Measurements from ENCODE around the gene MESP1. TPM values are rescaled to one million over a fixed set of nuclear protein-coding genes. Genes with fewer than 3 reads are reported as not detected.

MESP1 gene
- total and polyA plus RNA-seq, 2 of the 8 experiments (the other 6 are each of a cell fraction or from before 2014, with no cell fraction given) = 0.15 to 0.23 TPM

DNA sequence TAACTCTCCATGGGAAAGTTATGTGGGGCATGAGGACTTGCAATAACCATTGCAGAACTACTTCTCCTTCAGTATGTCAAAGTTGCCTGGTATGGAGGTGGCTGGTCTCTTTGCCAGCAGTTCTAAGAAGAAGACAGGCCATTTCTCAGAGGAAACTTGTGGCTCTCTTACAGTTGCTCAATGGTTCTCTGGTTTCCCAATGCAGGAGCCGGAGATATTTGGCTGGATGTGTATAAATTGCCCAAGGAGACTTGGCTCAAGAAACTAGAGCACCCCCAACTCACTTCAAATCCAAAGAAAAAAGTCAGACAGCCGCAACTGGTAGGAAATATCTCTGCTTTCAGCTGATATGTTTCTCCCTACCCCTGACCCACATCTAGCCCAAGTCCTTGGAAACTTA lies 36.3 kb downstream of the MESP1 start:
- no peak overlapping the region for H3K56ac ChIP-seq (replicated peaks; ENCODE audit: insufficient read length, low read depth, low read length)
- no peaks in the 10 kb centered on the region for H3K4me1 ChIP-seq (replicated peaks in 1 of 4; ENCODE audit: control insufficient read depth in 3 of 4, insufficient read depth in 4 of 4, low read length in 3 of 4)
- H3K4me3 ChIP-seq (ENCODE audit: extremely low read depth in 1 of 4, insufficient read depth in 2 of 4, low read depth in 3 of 4, low read length in 4 of 4) = no peak overlapping the region
- H3K18ac ChIP-seq (ENCODE audit: extremely low read depth, low read length) = no peak overlapping the region
- H3K23ac ChIP-seq (ENCODE audit: insufficient read length) = no peak overlapping the region
- TF ChIP-seq POLR2AphosphoS5 (IDR thresholded peaks at IDR 0.05; ENCODE audit: low read depth, low read length) = no peak
- no peak for TF ChIP-seq JUN (IDR thresholded peaks at IDR 0.05; ENCODE audit: low read depth, low read length)
- no peak for TF ChIP-seq SIN3A (conservative IDR thresholded peaks at IDR 0.05 in 1 of 2, IDR thresholded peaks at IDR 0.05 in 1 of 2; ENCODE audit: low read depth in 1 of 2, low read length in 2 of 2)
- TF ChIP-seq, protein P1, sequence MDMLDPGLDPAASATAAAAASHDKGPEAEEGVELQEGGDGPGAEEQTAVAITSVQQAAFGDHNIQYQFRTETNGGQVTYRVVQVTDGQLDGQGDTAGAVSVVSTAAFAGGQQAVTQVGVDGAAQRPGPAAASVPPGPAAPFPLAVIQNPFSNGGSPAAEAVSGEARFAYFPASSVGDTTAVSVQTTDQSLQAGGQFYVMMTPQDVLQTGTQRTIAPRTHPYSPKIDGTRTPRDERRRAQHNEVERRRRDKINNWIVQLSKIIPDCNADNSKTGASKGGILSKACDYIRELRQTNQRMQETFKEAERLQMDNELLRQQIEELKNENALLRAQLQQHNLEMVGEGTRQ (IDR thresholded peaks at IDR 0.05; ENCODE audit: low read length) = no peak
- TF ChIP-seq MAFK (IDR thresholded peaks at IDR 0.05; ENCODE audit: low read depth, low read length) = no peak
- no peak for TF ChIP-seq TEAD4 (IDR thresholded peaks at IDR 0.05; ENCODE audit: low read depth, low read length)
- no peak for TF ChIP-seq ZNF274 (IDR thresholded peaks at IDR 0.05; ENCODE audit: borderline replicate concordance, extremely low read depth, low read length)
- no peak for TF ChIP-seq RXRA (IDR thresholded peaks at IDR 0.05; ENCODE audit: insufficient read depth, low read depth, low read length)
- TF ChIP-seq ASH2L (IDR thresholded peaks at IDR 0.05; ENCODE audit: low read length) = no peak
- ChIA-PET CTCF (ENCODE audit: partially characterized antibody) (no interaction called here), POLR2A (ENCODE audit: partially characterized antibody) (no interaction called here)
- no peak overlapping the region for H3K9ac ChIP-seq (replicated peaks in 1 of 4; ENCODE audit: extremely low read depth in 1 of 4, low read depth in 3 of 4, low read length in 3 of 4)
- FAIRE-seq (no peak), DNase-seq (ENCODE audit: low read depth in 1 of 2, low spot score in 2 of 2) (no peak)
- no peak overlapping the region for H3K4me2 ChIP-seq (ENCODE audit: insufficient read depth in 1 of 2, low read depth in 2 of 2, low read length in 2 of 2)
- no peak overlapping the region for H3K27ac ChIP-seq (ENCODE audit: low read depth, low read length)
- no peak overlapping the region for H3K4ac ChIP-seq (replicated peaks; ENCODE audit: insufficient read length, low read depth, low read length)
- no peaks in the 10 kb centered on the region for H3K36me3 ChIP-seq (ENCODE audit: control insufficient read depth in 2 of 4, insufficient read depth in 4 of 4, low read length in 3 of 4)
- H3K79me2 ChIP-seq (ENCODE audit: control insufficient read depth in 1 of 2, insufficient read depth in 2 of 2, low read length in 2 of 2) = no peaks in the 10 kb centered on the region
- no peak overlapping the region for H2BK120ac ChIP-seq (replicated peaks; ENCODE audit: low read depth, low read length)
- H2AK5ac ChIP-seq (ENCODE audit: low read depth, low read length) = no peak overlapping the region
- WGBS, 2 experiments (ENCODE audit: extremely low coverage in 1 of 2, insufficient coverage in 1 of 2, insufficient read length in 1 of 2, insufficient replicate concordance in 2 of 2, low coverage in 1 of 2, low lambda C conversion rate in 2 of 2, missing lambda C conversion rate in 1 of 2) = 89% methylated on average over 2 of the region's 2 CpGs; no CpG with 5 or more reads in 1 of the 2 experiments
- H3K23me2 ChIP-seq (ENCODE audit: low read depth, low read length) = no peaks in the 10 kb centered on the region
- no peaks in the 10 kb centered on the region for H3K79me1 ChIP-seq (ENCODE audit: low read depth, low read length)
- no peak overlapping the region for H2AFZ ChIP-seq (ENCODE audit: low read length)
- no peaks in the 10 kb centered on the region for H4K20me1 ChIP-seq (replicated peaks in 1 of 2; ENCODE audit: control insufficient read depth in 1 of 2, insufficient read depth in 2 of 2, low read length in 2 of 2)
- H4K91ac ChIP-seq (replicated peaks; ENCODE audit: insufficient read length, low read length) = no peak overlapping the region
- H2BK12ac ChIP-seq (ENCODE audit: low read depth, low read length) = no peak overlapping the region
- H2BK5ac ChIP-seq (ENCODE audit: low read depth, low read length) = no peak overlapping the region
- no peak overlapping the region for H4K8ac ChIP-seq (ENCODE audit: extremely low read depth, insufficient read depth, low read length)
- H3K14ac ChIP-seq (ENCODE audit: insufficient read length) = no peak overlapping the region
- H2BK20ac ChIP-seq (ENCODE audit: low read length) = no peak overlapping the region
- no peaks in the 10 kb centered on the region for H3K27me3 ChIP-seq (replicated peaks in 1 of 4; ENCODE audit: control insufficient read depth in 3 of 4, extremely low read depth in 1 of 4, insufficient read depth in 3 of 4, low read length in 3 of 4)
- H2BK15ac ChIP-seq (ENCODE audit: low read length) = no peak overlapping the region
- H3K9me3 ChIP-seq (ENCODE audit: insufficient read depth in 2 of 2, low read depth in 1 of 2, low read length in 1 of 2) = no peaks in the 10 kb centered on the region
- H4K5ac ChIP-seq (ENCODE audit: insufficient read length, low read depth, low read length) = no peak overlapping the region
